A549 (cell line): ENCODE data around the gene RASSF3. TPM values are rescaled to one million over a fixed set of nuclear protein-coding genes. Genes with fewer than 3 reads are reported as not detected.

Experiments
- ATAC-seq, 2 experiments: fragments of 200-7000 bp in 1 of 2; fragments of >200 bp in 1 of 2; cut with Nextera tagmentation in 1 of 2; cut with Tn5 transposase in 1 of 2; 3 replicates each; pipeline versions ENCODE4 v1.8.0 to v1.9.1; 2018 to 2020; ENCODE audit warnings: mild to moderate bottlenecking in 1 of 2, moderate library complexity in 1 of 2
- CTCF ChIA-PET: fragments of 300-600 bp; sonication (Branson Sonifier 250); formaldehyde crosslinking; extraction: SDS; loops from one replicate; lab custom pipeline; 2021; ENCODE audit warnings: antibody characterized with exemption, inconsistent platforms; lab: Yijun Ruan, JAX
- POLR2A ChIA-PET: fragments of 350-600 bp; formaldehyde crosslinking; extraction: SDS; loops from one replicate; lab custom pipeline; 2021; ENCODE audit warnings: antibody characterized with exemption, inconsistent platforms; lab: Yijun Ruan, JAX
- DNase-seq, 2 experiments: peaks; one replicate each; pipeline versions ENCODE4 v3.0.0 to v3.0.0-alpha.2; 2011 to 2016; ENCODE audit warnings: low read depth in 1 of 2, low spot score in 1 of 2
- FAIRE-seq: peaks from 2 replicates; lab custom pipeline; 2011; peaks lifted over from hg19 to GRCh38; lab: Jason Lieb, UNC
- H3K27ac ChIP-seq, 2 experiments: fragments of >200 bp; sonication (Bioruptor Twin); formaldehyde crosslinking; 3 replicates each; pipeline ENCODE4 v1.5.1; 2016 to 2017
- H3K4me1 ChIP-seq: fragments of >200 bp; sonication (Bioruptor Twin); formaldehyde crosslinking; 3 replicates; pipeline ENCODE4 v1.6.1; 2016
- H3K4me2 ChIP-seq: fragments of >200 bp; sonication (Bioruptor Twin); formaldehyde crosslinking; 3 replicates; pipeline ENCODE4 v1.6.1; 2016
- H3K4me3 ChIP-seq: fragments of >200 bp; sonication (Bioruptor Twin); formaldehyde crosslinking; 3 replicates; pipeline ENCODE4 v1.5.1; 2016
- H3K9me3 ChIP-seq: fragments of >200 bp; sonication (Bioruptor Twin); formaldehyde crosslinking; 3 replicates; pipeline ENCODE4 v1.6.1; 2016
- CBX2 ChIP-seq: fragments of 200-600 bp; sonication (generic); IDR thresholded peaks from 2 replicates; pipeline ENCODE4 v1.6.1; 2016; ENCODE audit warnings: low read depth, mild to moderate bottlenecking, borderline replicate concordance
- CEBPB ChIP-seq, 2 experiments: fragments of >200 bp in 1 of 2; sonication (Bioruptor Twin) in 1 of 2; formaldehyde crosslinking in 1 of 2; IDR thresholded peaks; 2 replicates each; pipeline ENCODE4 v1.6.1; 2012 to 2016
- CHD2 ChIP-seq: fragments of 150-350 bp; IDR thresholded peaks from 2 replicates; pipeline ENCODE4 v1.6.1; 2014; ENCODE audit warnings: low read length; ENCODE audit not compliant: partially characterized antibody
- EHF ChIP-seq: fragments of 250-450 bp; sonication (Bioruptor Pico); IDR thresholded peaks from 2 replicates; pipeline ENCODE4 v1.5.0; 2020; ENCODE audit warnings: mild to moderate bottlenecking
- FOXS1 ChIP-seq: fragments of 250-450 bp; sonication (Bioruptor Pico); IDR thresholded peaks from 2 replicates; pipeline ENCODE4 v1.5.0; 2020; ENCODE audit warnings: mild to moderate bottlenecking, moderate library complexity
- HDAC2 ChIP-seq: fragments of 200-600 bp; sonication (generic); IDR thresholded peaks from 2 replicates; pipeline ENCODE4 v1.6.1; 2016
- HEYL ChIP-seq: fragments of 250-450 bp; sonication (Bioruptor Pico); IDR thresholded peaks from 2 replicates; pipeline ENCODE4 v1.8.0; 2021; ENCODE audit warnings: mild to moderate bottlenecking, moderate library complexity
- HOXA7 ChIP-seq: fragments of 250-450 bp; sonication (Bioruptor Pico); IDR thresholded peaks from 2 replicates; pipeline ENCODE4 v1.5.0; 2020; ENCODE audit warnings: mild to moderate bottlenecking, moderate library complexity
- JUN ChIP-seq, 2 experiments: fragments of >200 bp; sonication (Bioruptor Twin); formaldehyde crosslinking; IDR thresholded peaks; 2 replicates in 1 of 2; 3 replicates in 1 of 2; pipeline ENCODE4 v1.6.1; 2016 to 2017
- KDM1A ChIP-seq: fragments of 200-600 bp; sonication (generic); IDR thresholded peaks from 2 replicates; pipeline ENCODE4 v1.6.1; 2016; ENCODE audit warnings: low read depth, mild to moderate bottlenecking
- NFE2L2 ChIP-seq: fragments of 150-350 bp; conservative IDR thresholded peaks from 2 replicates; pipeline ENCODE4 v1.6.1; 2014; ENCODE audit warnings: low read length
- NPAS2 ChIP-seq: fragments of 250-450 bp; sonication (Bioruptor Pico); IDR thresholded peaks from 2 replicates; pipeline ENCODE4 v1.8.0; 2022; ENCODE audit warnings: mild to moderate bottlenecking, moderate library complexity, borderline replicate concordance
- NR3C1 ChIP-seq: fragments of >200 bp; sonication (Bioruptor Twin); formaldehyde crosslinking; IDR thresholded peaks from 3 replicates; pipeline ENCODE4 v1.6.1; 2017
- PHF8 ChIP-seq: fragments of 200-600 bp; sonication (generic); IDR thresholded peaks from 2 replicates; pipeline ENCODE4 v1.6.1; 2016; ENCODE audit warnings: low read depth, mild to moderate bottlenecking, antibody characterized with exemption, moderate library complexity, borderline replicate concordance
- POLR2A ChIP-seq: IDR thresholded peaks from 2 replicates; pipeline ENCODE4 v1.6.1; 2012; ENCODE audit warnings: mild to moderate bottlenecking, low read length
- POLR2AphosphoS2 ChIP-seq: conservative IDR thresholded peaks from 2 replicates; pipeline ENCODE4 v1.6.1; 2012; ENCODE audit warnings: low read length, improper control_type of control experiment, inconsistent platforms
- RAD21 ChIP-seq, 2 experiments: fragments of >200 bp in 1 of 2; sonication (Bioruptor Twin) in 1 of 2; formaldehyde crosslinking in 1 of 2; IDR thresholded peaks in 1 of 2; conservative IDR thresholded peaks in 1 of 2; 2 replicates in 1 of 2; 3 replicates in 1 of 2; pipeline ENCODE4 v1.6.1; 2012 to 2018; ENCODE audit warnings: inconsistent platforms in 1 of 2
- RARB ChIP-seq: fragments of 250-450 bp; sonication (Bioruptor Pico); IDR thresholded peaks from 2 replicates; pipeline ENCODE4 v1.8.0; 2021; ENCODE audit warnings: mild to moderate bottlenecking, moderate library complexity
- RCOR1 ChIP-seq: fragments of 150-350 bp; IDR thresholded peaks from 2 replicates; pipeline ENCODE4 v1.6.1; 2014; ENCODE audit warnings: antibody characterized with exemption, low read length, low read depth
- RFX5 ChIP-seq: fragments of 450-650 bp; IDR thresholded peaks from 2 replicates; pipeline ENCODE4 v1.7.1; 2014; ENCODE audit warnings: antibody characterized with exemption, mild to moderate bottlenecking, moderate library complexity
- SREBF2 ChIP-seq: fragments of 450-650 bp; IDR thresholded peaks from 2 replicates; pipeline ENCODE4 v1.6.1; 2014; ENCODE audit warnings: mild to moderate bottlenecking, moderate library complexity
- TFCP2L1 ChIP-seq: fragments of 250-450 bp; sonication (Bioruptor Pico); IDR thresholded peaks from 2 replicates; pipeline ENCODE4 v1.5.0; 2021; ENCODE audit warnings: mild to moderate bottlenecking
- ZFP36 ChIP-seq: fragments of 450-650 bp; IDR thresholded peaks from 2 replicates; pipeline ENCODE4 v1.6.1; 2014; ENCODE audit warnings: borderline replicate concordance; ENCODE audit not compliant: partially characterized antibody
- WGBS: methylation state at CpG from one replicate; pipeline ENCODE4 v1.1.6; 2017; ENCODE audit errors: missing lambda C conversion rate; 5-methylcytosine and 5-hydroxymethylcytosine counted together
- polyA plus RNA-seq, 4 experiments: library from polyadenylated mRNA; depleted of rRNA in 3 of 4; stranded (reverse); fragments of >200 nt; fragmentation: RNase III in 1 of 4; extraction: RNeasy Plus Mini Kit Qiagen cat#74134 plus additional on column Dnase treatment in 1 of 4; gene quantifications; 2 replicates in 3 of 4; 3 replicates in 1 of 4; pipeline ENCODE4 v1.2.3, GENCODE V29; 2011 to 2017
- TF ChIP-seq, protein P1 (sequence below): IDR thresholded peaks from 2 replicates; pipeline ENCODE4 v1.6.1; 2012
- TF ChIP-seq, protein P2 (sequence below): fragments of 450-650 bp; IDR thresholded peaks from 2 replicates; pipeline ENCODE4 v1.6.1; 2014; ENCODE audit warnings: antibody characterized with exemption
- TF ChIP-seq, protein P3 (sequence below): IDR thresholded peaks from 2 replicates; pipeline ENCODE4 v1.6.1; 2012; ENCODE audit warnings: low read depth, borderline replicate concordance

RASSF3 gene
- polyA plus RNA-seq, 2 of the 4 experiments (the other 2 are of a cell fraction): 19.7 to 35.4 TPM

DNA sequence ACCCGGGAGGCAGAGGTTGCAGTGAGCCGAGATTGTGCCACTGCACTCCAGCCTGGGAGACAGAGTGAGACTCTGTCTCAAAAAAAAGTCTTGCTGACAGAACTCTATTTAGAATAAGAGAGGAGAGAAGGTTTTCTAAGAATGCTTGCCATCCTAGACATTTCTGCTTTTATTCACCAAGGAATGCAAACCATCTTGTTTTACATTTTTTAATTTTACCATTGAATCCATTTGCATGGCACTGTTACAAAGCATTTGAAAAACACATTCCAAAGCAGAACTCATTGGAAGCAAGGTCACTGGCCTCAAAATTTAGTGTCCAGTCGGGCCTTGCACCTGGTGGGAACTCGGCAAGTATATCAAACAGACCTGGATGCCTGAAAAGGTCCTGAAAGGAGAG, 44.2 kb upstream of the RASSF3 start:
- no peak for TF ChIP-seq JUN (IDR thresholded peaks at IDR 0.05)
- TF ChIP-seq FOXS1 (CRISPR knock-in tag): no peak
- TF ChIP-seq EHF (CRISPR knock-in tag): no peak
- no peak for TF ChIP-seq KDM1A
- no peak for TF ChIP-seq RFX5
- TF ChIP-seq ZFP36: no peak
- H3K9me3 ChIP-seq: no peaks in the 10 kb centered on the region
- ChIA-PET POLR2A (no interaction called here), CTCF (interaction anchor here (0.6 to 7.5 kb wide), 2 partner anchors 103 to 131 kb away, joined by 3 to 40 read pairs; no protein-coding TSS in a partner anchor)
- H3K4me2 ChIP-seq: no peak overlapping the region
- H3K27ac ChIP-seq: no peak overlapping the region
- ATAC-seq (no peak), FAIRE-seq (no peak), DNase-seq (no peak)
- H3K4me3 ChIP-seq: no peak overlapping the region
- peaks cover 8% of the 10 kb centered on the region for H3K4me1 ChIP-seq
- WGBS: 65% methylated on average over 4 of the region's 4 CpGs

DNA sequence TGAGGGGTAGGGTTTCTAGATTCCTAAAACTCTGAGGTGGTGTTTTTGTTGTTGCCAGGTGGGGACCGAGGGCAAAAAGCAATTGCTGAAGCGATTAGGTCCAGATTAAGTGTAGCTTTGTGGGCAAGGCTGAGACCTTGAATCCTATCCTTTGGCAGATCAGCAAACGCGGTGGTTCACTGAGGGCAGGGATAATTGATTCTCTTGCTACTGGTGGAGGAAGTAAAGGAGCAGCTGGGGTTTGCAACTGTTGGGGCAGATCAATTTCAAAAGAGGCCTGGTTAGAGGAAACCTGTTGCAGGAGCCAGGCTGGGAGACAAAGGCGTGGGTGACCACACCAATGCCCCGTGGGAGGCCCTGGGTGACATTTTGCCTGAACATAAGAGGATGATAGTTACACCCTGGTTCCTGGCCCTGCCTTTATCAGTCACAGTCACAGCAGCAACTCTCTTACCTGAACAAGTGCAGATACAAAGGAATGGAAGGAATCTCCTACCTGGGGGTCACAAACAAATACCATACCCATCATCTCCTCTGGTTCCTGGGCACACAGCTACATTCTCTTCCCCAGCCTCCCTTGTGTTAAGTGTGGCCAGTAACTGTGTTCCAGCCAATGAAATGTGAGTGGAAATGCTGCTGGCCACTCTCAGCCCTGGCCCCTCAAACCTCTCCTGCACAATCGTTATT, 43.3 kb upstream of the RASSF3 start:
- no peak overlapping the region for H3K4me3 ChIP-seq
- ChIA-PET CTCF (interaction anchor here (1.7 to 9.0 kb wide), 3 partner anchors 17 to 130 kb away, joined by 8 to 58 read pairs (median 40); no protein-coding TSS in a partner anchor), POLR2A (no interaction called here)
- H3K9me3 ChIP-seq: no peaks in the 10 kb centered on the region
- FAIRE-seq (no peak), DNase-seq (no peak), ATAC-seq (no peak)
- TF ChIP-seq RARB: no peak
- TF ChIP-seq CHD2: no peak
- TF ChIP-seq, protein P1, sequence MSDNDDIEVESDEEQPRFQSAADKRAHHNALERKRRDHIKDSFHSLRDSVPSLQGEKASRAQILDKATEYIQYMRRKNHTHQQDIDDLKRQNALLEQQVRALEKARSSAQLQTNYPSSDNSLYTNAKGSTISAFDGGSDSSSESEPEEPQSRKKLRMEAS: no peak
- no peak for TF ChIP-seq PHF8
- no peak overlapping the region for H3K27ac ChIP-seq
- 74% methylated on average over 7 of the region's 7 CpGs for whole genome bisulfite sequencing
- no peaks in the 10 kb centered on the region for H3K4me1 ChIP-seq
- H3K4me2 ChIP-seq: no peak overlapping the region

DNA sequence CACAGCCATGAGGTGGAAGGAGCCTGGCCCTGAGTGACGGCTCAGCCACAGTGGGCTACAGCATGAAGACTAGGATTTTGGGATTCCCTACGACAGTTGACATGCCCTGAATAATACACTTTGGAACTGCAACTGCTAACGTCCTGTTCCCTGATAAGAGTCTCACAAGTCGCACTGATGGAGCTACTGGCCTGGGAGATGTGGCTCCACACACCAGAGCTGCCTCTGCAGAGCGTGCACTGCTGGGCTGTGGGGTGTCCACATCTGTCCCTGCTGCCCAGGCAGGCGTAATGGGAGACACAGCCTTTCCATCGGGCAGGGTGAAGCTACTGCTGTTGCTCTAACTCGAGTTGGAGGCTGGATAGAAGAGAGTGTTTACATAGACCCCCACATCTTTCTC, 42.7 kb upstream of the RASSF3 start:
- no peak for DNase-seq
- no peak overlapping the region for H3K4me2 ChIP-seq
- no peak for FAIRE-seq
- no peak overlapping the region for H3K4me3 ChIP-seq
- no peak overlapping the region for H3K27ac ChIP-seq
- CTCF ChIA-PET: interaction anchor here (1.7 to 9.0 kb wide), 3 partner anchors 17 to 129 kb away, joined by 8 to 58 read pairs (median 40); no protein-coding TSS in a partner anchor
- POLR2A ChIA-PET: no interaction called here
- no peaks in the 10 kb centered on the region for H3K9me3 ChIP-seq
- H3K4me1 ChIP-seq: no peaks in the 10 kb centered on the region
- TF ChIP-seq NFE2L2: no peak
- no peak for TF ChIP-seq SREBF2
- TF ChIP-seq CHD2: no peak
- no peak for TF ChIP-seq RARB
- TF ChIP-seq, protein P1: no peak
- no peak for TF ChIP-seq RCOR1
- no peak for TF ChIP-seq RAD21 (conservative IDR thresholded peaks at IDR 0.05 in 1 of 2, IDR thresholded peaks at IDR 0.05 in 1 of 2)
- no peak for TF ChIP-seq HOXA7
- no peak for TF ChIP-seq CEBPB (IDR thresholded peaks at IDR 0.05)
- TF ChIP-seq NPAS2 (CRISPR knock-in tag): no peak
- TF ChIP-seq, protein P2, sequence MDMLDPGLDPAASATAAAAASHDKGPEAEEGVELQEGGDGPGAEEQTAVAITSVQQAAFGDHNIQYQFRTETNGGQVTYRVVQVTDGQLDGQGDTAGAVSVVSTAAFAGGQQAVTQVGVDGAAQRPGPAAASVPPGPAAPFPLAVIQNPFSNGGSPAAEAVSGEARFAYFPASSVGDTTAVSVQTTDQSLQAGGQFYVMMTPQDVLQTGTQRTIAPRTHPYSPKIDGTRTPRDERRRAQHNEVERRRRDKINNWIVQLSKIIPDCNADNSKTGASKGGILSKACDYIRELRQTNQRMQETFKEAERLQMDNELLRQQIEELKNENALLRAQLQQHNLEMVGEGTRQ: no peak
- no peak for TF ChIP-seq POLR2AphosphoS2
- TF ChIP-seq, protein P3, sequence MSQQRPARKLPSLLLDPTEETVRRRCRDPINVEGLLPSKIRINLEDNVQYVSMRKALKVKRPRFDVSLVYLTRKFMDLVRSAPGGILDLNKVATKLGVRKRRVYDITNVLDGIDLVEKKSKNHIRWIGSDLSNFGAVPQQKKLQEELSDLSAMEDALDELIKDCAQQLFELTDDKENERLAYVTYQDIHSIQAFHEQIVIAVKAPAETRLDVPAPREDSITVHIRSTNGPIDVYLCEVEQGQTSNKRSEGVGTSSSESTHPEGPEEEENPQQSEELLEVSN: no peak
- no peak for TF ChIP-seq NR3C1
- TF ChIP-seq CBX2: no peak
- no peak for TF ChIP-seq HEYL (CRISPR knock-in tag)
- no peak for TF ChIP-seq TFCP2L1 (CRISPR knock-in tag)
- TF ChIP-seq HDAC2: no peak
- no peak for TF ChIP-seq POLR2A
- TF ChIP-seq, all 56 proteins: peak for 0
- ATAC-seq: no peak
- 82% methylated on average over 8 of the region's 8 CpGs for WGBS
